ENCODE results near the gene EIF4EBP3. TPM values are rescaled to one million over a fixed set of nuclear protein-coding genes. Genes with fewer than 3 reads are reported as not detected.

The EIF4EBP3 gene
- 3.8 and 4.8 TPM in 2 replicates for total RNA-seq

DNA sequence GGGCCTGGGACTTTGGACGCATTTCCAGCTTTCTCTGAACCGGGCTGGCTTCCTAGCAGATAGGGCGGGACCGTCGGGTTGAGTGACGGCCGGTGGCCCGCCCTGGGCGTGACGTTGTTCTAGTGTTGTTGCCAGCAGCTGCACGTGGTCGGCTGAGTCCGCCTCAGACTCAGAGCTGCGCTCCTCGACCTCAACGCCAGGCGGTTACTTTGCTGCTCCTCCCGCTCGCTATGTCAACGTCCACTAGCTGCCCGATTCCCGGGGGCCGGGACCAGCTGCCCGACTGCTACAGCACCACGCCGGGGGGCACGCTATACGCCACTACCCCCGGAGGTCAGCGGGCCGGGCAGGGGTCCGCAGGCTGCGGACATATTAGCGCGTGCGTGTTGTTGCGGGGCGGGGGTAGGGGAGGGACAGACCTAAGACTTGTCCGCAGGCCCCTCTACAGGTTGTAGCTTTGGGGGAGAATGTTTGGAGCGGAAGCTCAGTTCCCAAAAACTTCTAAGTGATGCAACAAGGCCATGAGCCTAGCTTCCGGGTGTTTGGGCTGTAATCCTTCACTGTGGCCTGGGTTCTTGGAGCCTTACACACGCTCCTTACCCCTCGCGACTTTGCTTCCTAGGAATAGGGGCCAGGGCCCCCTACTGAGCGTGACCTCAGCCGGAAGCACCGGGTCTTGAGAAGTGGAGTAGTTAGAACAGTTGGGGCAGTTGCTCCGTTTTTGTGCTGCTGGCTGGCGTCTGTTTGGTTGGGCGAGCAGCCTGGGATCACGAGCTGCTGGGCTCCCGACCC is at the start of gene EIF4EBP3:
TSS of gene EIF4EBP3 (plus strand) at position 155 of the 792 bp plus-strand sequence. CDS start at position 231, 76 bp downstream.

DNA sequence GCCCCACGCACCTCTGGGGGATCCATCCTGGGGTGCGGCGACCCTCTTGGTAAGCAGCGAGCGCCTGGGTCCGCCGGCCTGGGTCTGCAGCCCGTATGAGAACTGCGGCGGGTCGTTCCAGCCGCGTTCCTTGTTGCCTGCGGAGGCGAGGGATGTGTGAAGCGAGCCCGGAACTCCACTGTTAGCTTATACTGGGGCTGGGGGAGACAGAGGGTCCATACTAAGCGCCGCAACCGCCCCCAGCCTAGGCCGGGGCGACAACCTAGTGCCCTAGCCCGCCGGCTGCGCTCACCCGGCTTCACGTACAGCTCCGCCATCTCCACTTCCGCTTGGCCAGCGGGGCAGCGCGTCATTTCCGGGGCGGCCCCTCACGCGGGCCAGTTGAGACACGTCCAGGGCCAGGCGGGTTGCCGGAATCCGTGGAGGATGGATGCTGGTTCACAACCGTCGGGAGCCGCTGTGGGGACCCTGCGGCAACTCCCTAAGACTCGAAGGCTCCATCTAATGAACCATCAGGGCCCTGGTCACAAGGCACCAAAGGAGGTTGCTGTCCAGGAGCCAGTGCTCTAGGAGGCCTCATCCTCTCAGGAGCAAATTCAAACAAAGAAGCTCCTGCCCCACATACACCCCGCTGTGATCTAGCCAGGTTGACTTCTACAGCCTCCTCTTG is 9.8 kb downstream of the EIF4EBP3 start, which contains the start of gene SRA1:
TSS of gene SRA1 (minus strand) at position 338 of the 670 bp plus-strand sequence. CDS start at position 317, 21 bp downstream.

GRCh38 chr5:140564196-140565023 is 16.9 kb downstream of the EIF4EBP3 start, which contains the start of the genes APBB3 and SLC35A4:
Gene APBB3 (minus strand): TSS chr5:140564598. CDS start chr5:140564245, 353 bp downstream.
Gene SLC35A4 (plus strand): TSS chr5:140564828. CDS start chr5:140567170, 2,342 bp downstream.

Other genes starting within 250 kb of the EIF4EBP3 start
- gene PFDN1, start 244.6 kb upstream of the EIF4EBP3 start, total RNA-seq, result 146 and 169 TPM in 2 replicates
- 90.7 and 90.9 TPM in 2 replicates for gene HBEGF, start 201.1 kb upstream of the EIF4EBP3 start, total RNA-seq
- not detected in 2 replicates for gene SLC4A9, start 187.5 kb upstream of the EIF4EBP3 start, total RNA-seq
- gene ANKHD1, start 145.8 kb upstream of the EIF4EBP3 start, total RNA-seq, result 25.6 and 26.8 TPM in 2 replicates
- 32.2 and 34.6 TPM in 2 replicates for gene SRA1, start 9.8 kb downstream of the EIF4EBP3 start, total RNA-seq
- gene APBB3, start 16.9 kb downstream of the EIF4EBP3 start, total RNA-seq, result 4.1 and 4.9 TPM in 2 replicates
- 57.6 and 60.5 TPM in 2 replicates for gene SLC35A4, start 17.2 kb downstream of the EIF4EBP3 start, total RNA-seq
- 0.20 and 0.60 TPM in 2 replicates for gene CD14, start 85.5 kb downstream of the EIF4EBP3 start, total RNA-seq
- gene TMCO6, start 91.8 kb downstream of the EIF4EBP3 start, total RNA-seq, result 30.0 and 36.1 TPM in 2 replicates
- gene NDUFA2, start 100.0 kb downstream of the EIF4EBP3 start, total RNA-seq, result 58.5 and 60.6 TPM in 2 replicates
- gene IK, start 100.2 kb downstream of the EIF4EBP3 start, total RNA-seq, result 64.9 and 80.8 TPM in 2 replicates
- gene WDR55, start 117.2 kb downstream of the EIF4EBP3 start, total RNA-seq, result 20.2 and 20.4 TPM in 2 replicates
- 0.10 and 0.80 TPM in 2 replicates for gene DND1, start 125.9 kb downstream of the EIF4EBP3 start, total RNA-seq
- 78.0 and 83.4 TPM in 2 replicates for gene HARS1, start 143.7 kb downstream of the EIF4EBP3 start, total RNA-seq
- 21.4 and 28.1 TPM in 2 replicates for gene HARS2, start 143.8 kb downstream of the EIF4EBP3 start, total RNA-seq
- gene ZMAT2, start 152.8 kb downstream of the EIF4EBP3 start, total RNA-seq, result 34.9 and 45.4 TPM in 2 replicates
- not detected in 2 replicates for gene PCDHA1, start 238.5 kb downstream of the EIF4EBP3 start, total RNA-seq
- 0.10 TPM in 1 of 2 replicates, not detected in the other for gene PCDHA2, start 247.2 kb downstream of the EIF4EBP3 start, total RNA-seq